ENCODE data around the gene SCN3B.

SCN3B gene

DNA sequence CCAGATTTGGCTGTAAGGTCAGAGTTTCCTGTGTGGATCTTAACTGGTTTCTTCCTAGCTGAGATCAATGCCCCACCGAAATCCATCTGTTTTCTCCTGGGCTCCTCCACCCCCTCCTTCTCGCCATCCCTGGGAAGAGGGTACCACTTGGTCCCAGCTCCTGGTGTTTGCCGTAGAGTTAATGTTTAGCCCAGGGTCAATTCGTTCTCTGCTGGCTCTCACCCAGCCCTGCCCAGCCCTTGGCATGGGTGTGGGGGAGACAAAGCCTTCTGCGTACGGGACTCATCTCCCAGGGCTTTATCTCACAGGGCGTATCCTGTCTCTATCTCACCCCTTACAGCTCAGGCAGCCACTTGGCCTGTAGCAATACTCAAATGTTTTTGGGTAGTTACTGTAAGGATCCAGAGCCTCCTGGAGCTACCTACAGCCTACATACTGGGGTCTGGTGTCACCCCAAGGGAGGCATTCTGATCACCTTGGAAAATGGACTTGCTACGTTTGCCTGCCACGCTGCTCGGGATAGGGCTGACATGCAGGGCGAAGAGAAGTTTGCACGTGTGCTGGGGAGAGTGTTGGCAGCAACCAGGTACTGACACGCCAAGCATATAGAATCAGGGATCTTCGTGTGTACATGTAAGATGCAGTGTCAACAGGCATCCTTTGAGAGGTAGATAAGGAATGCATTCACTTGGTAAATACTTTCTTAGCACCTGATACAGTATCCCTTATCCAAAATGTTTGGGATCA, 66.1 kb downstream of the SCN3B start:
- TF ChIP-seq CTCF (IDR thresholded peaks at IDR 0.05) (no peak), ZFX (IDR thresholded peaks at IDR 0.05; ENCODE audit: borderline replicate concordance) (no peak)
- H3K27ac ChIP-seq, result no peak overlapping the region

GRCh38 chr11:123587559-123587958, 66.9 kb downstream of the SCN3B start:
- no peak overlapping the region for H3K27ac ChIP-seq
- TF ChIP-seq CTCF (IDR thresholded peaks at IDR 0.05) (no peak), ZFX (IDR thresholded peaks at IDR 0.05; ENCODE audit: borderline replicate concordance) (no peak)

GRCh38 chr11:123587044-123587443, 67.4 kb downstream of the SCN3B start:
- TF ChIP-seq ZFX (IDR thresholded peaks at IDR 0.05; ENCODE audit: borderline replicate concordance) (no peak), CTCF (IDR thresholded peaks at IDR 0.05) (no peak)
- no peak overlapping the region for H3K27ac ChIP-seq

DNA sequence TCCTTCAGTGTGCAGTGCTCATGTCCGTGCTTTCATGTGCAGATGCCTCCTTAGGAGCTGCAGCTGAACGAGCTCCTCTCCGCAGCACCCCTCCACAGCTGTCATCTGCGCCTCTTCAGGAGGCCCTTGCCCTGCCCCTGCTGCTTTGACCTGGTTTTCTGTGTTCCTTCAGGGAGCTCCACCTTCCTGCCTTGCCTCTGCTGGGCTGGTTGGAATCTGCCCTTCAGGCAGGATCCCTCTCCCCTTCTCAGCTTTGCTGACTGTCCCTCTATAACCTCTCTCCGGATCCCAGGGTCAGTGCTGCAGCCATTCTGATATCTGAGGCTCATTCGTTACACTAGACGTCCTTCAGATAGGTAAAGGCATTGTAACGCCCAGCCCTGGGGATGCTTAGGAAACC, 67.9 kb downstream of the SCN3B start:
- TF ChIP-seq CTCF (IDR thresholded peaks at IDR 0.05) (no peak), ZFX (IDR thresholded peaks at IDR 0.05; ENCODE audit: borderline replicate concordance) (no peak)
- H3K27ac ChIP-seq, result no peak overlapping the region

- no peak overlapping the region for H3K27ac ChIP-seq
- TF ChIP-seq ZFX (IDR thresholded peaks at IDR 0.05; ENCODE audit: borderline replicate concordance) (no peak), CTCF (IDR thresholded peaks at IDR 0.05) (no peak)
Observed at GRCh38 chr11:123585706-123586105, 68.7 kb downstream of the SCN3B start.

- TF ChIP-seq CTCF (IDR thresholded peaks at IDR 0.05), result no peak
- H3K27ac ChIP-seq, result no peak overlapping the region
Observed at GRCh38 chr11:123585206-123585605, 69.2 kb downstream of the SCN3B start.

DNA sequence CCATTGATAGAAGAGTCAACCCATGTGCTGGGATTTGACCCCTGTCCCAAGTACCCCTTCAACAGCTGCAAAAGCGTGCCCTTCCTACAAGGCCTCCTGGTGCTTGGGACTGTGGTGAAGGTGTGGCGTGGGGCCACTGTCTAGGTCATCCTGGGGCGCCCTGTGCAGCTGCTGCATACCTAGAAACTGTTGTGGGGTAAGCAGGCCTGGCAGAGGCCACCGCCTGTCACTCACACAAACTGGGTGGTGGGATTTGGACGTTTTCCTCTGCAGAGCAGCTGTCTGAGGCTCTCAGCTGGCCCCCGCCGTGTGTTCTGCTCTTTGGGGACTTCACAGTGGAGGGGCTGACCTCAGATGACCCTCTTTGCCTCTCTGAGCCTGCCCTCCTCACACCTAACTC, 69.7 kb downstream of the SCN3B start:
- TF ChIP-seq CTCF (IDR thresholded peaks at IDR 0.05) (no peak), ZFX (IDR thresholded peaks at IDR 0.05; ENCODE audit: borderline replicate concordance) (no peak)
- H3K27ac ChIP-seq, result no peak overlapping the region
